ENCODE results near the gene CELF1. TPM values are rescaled to one million over a fixed set of nuclear protein-coding genes. Genes with fewer than 3 reads are reported as not detected.
A peak's percentile ranks its signal among the peaks of the same experiment; 100 is the strongest.
"Not testable (repeated sequence)": the region's sequence is repeated elsewhere in the genome, so short reads cannot be mapped to it uniquely, and the experiment has no call there.

CELF1 gene
- total RNA-seq, 1 experiment from 2014 or later, result 119 TPM

- Histone ChIP-seq H3K4me3 (ENCODE audit: insufficient read depth, low read depth, low read length) (no peak overlapping the region), H3K27me3 (ENCODE audit: control insufficient read depth, insufficient read depth, low read length) (no peaks in the 10 kb centered on the region), H3K36me3 (replicated peaks; ENCODE audit: control insufficient read depth, insufficient read depth, low read length) (no peaks in the 10 kb centered on the region)
- no peak for DNase-seq
Measured at GRCh38 chr11:47538741-47539565, 14.0 kb downstream of the CELF1 start.

- Histone ChIP-seq H3K27me3 (ENCODE audit: control insufficient read depth, insufficient read depth, low read length) (no peaks in the 10 kb centered on the region), H3K4me3 (ENCODE audit: insufficient read depth, low read depth, low read length) (no peak overlapping the region)
- DNase-seq, result no peak
Measured at GRCh38 chr11:47536915-47537314, 16.0 kb downstream of the CELF1 start.

DNA sequence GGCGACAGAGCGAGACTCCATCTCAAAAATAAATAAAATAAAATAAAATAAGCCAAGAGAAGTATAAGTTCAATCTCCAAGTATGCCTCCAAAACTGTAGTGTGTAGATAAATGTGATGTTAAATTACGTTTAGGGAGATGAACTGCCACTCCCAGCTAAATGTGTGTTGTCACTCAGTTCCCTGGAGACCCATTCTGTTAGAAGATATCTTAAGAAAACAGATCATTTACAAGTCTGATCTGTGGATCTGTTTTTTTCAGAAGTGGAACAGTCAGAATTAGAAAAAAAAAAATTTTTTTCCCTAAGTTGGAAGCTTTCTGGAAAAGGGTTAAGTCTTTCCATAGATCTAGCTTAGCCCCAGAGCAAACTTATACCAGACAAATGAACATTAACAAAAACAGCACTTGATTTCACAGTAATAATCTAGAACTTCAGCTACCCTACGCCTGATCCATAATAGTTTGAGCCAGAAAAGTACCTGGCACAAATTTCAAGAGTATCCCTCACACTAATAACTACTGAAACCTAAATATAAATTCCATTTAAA, 18.2 kb downstream of the CELF1 start:
- no peaks in the 10 kb centered on the region for H3K27me3 ChIP-seq (ENCODE audit: control insufficient read depth, insufficient read depth, low read length)
- no peak overlapping the region for H3K4me3 ChIP-seq (ENCODE audit: insufficient read depth, low read depth, low read length)
- no peak for DNase-seq
- H3K36me3 ChIP-seq (replicated peaks; ENCODE audit: control insufficient read depth, insufficient read depth, low read length), result no peaks in the 10 kb centered on the region; the same call in 1 of the 2 replicates

More at GRCh38 chr11:47536915-47537314, 16.0 kb downstream of the CELF1 start:
- no peaks in the 10 kb centered on the region for H3K36me3 ChIP-seq (replicated peaks; ENCODE audit: control insufficient read depth, insufficient read depth, low read length)

DNA sequence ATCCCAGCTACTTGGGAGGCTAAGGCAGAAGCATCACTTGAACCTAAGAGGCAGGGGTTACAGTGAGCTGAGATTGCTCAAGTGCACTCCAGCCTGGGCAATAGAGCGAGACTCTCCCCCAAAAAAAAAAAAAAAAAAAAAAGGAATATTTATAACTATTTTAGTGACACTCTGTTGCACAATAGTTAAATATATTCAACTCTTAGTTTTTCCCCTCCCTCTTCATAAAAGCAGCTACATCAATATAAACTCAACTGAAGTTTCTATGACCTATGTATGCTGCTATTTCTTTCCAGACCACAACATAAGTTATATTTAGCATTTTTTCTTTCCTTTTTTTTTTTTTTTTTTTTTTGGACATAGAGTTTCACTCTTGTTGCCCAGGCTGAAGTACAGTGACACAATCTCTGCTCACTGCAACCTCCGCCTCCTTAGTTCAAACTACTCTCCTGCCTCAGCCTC, 19.2 kb downstream of the CELF1 start:
- H3K27me3 ChIP-seq (ENCODE audit: control insufficient read depth, insufficient read depth, low read length), result no peaks in the 10 kb centered on the region
- DNase-seq, result no peak
- no peak overlapping the region for H3K4me3 ChIP-seq (ENCODE audit: insufficient read depth, low read depth, low read length)
- no peaks in the 10 kb centered on the region; the same call in 1 of the 2 replicates for H3K36me3 ChIP-seq (replicated peaks; ENCODE audit: control insufficient read depth, insufficient read depth, low read length)

DNA sequence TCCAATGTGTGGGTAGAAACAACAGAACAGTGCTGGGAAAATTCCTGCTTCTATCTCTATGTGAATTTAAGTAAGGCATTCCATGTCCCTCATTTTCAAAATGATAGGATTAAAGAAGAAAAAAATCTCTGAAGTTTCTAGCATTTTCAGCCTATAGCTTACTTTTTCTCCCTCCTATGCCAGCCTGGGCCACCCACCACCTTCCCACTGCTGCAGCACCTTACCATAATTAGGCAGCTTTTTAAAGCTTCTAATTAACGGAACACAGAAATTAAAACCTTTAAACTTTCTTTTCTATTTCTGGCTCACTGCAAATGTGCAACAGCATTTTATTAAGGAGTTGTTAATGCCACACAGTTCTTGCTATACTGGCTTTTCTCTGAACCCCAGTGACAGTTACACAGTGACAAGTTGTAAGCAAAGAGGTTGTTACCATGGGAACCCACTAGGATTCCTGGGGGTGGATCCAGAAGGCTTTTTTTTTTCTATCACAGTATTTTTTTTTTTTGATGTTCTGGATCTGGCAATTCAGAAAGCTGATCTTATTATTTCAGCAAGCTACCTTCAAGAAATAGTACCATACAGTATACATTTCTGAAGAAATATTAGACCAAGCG, 20.2 kb downstream of the CELF1 start:
- Histone ChIP-seq H3K36me3 (replicated peaks; ENCODE audit: control insufficient read depth, insufficient read depth, low read length) (no peaks in the 10 kb centered on the region; the same call in 1 of the 2 replicates), H3K4me3 (ENCODE audit: insufficient read depth, low read depth, low read length) (no peak overlapping the region), H3K27me3 (ENCODE audit: control insufficient read depth, insufficient read depth, low read length) (no peaks in the 10 kb centered on the region)
- DNase-seq, result no peak

DNA sequence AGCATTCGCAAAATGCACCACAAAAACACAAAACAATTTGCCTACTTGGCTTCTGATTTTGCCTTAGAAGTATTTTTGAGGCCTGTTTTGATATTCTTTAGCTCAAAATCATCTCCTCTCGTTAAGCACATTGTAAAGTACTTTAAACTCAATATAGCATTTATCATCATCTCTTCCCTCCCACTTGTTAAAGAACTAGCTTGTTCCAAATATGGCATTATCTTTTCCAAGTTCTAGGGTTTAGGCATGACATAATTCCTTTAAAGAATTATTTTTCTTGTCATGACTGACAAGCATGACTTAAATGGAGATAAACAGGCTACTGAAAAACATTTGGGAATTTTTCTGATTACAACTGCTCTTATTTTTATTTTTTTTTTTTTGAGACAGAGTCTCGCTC, 21.3 kb downstream of the CELF1 start:
- H3K4me3 ChIP-seq (ENCODE audit: insufficient read depth, low read depth, low read length), result no peak overlapping the region
- no peak for DNase-seq
- H3K27me3 ChIP-seq (ENCODE audit: control insufficient read depth, insufficient read depth, low read length), result no peaks in the 10 kb centered on the region
- no peaks in the 10 kb centered on the region; the same call in 1 of the 2 replicates for H3K36me3 ChIP-seq (replicated peaks; ENCODE audit: control insufficient read depth, insufficient read depth, low read length)

GRCh38 chr11:47530721-47531120, 22.2 kb downstream of the CELF1 start:
- H3K4me3 ChIP-seq (ENCODE audit: insufficient read depth, low read depth, low read length); H3K36me3 ChIP-seq (replicated peaks; ENCODE audit: control insufficient read depth, insufficient read depth, low read length); DNase-seq; H3K27me3 ChIP-seq (ENCODE audit: control insufficient read depth, insufficient read depth, low read length): not testable (repeated sequence)

- H3K27me3 ChIP-seq (ENCODE audit: control insufficient read depth, insufficient read depth, low read length), result no peaks in the 10 kb centered on the region
- no peaks in the 10 kb centered on the region; the same call in 1 of the 2 replicates for H3K36me3 ChIP-seq (replicated peaks; ENCODE audit: control insufficient read depth, insufficient read depth, low read length)
- H3K4me3 ChIP-seq (ENCODE audit: insufficient read depth, low read depth, low read length), result no peak overlapping the region
- no peak for DNase-seq
Measured at GRCh38 chr11:47529951-47530350, 23.0 kb downstream of the CELF1 start.

DNA sequence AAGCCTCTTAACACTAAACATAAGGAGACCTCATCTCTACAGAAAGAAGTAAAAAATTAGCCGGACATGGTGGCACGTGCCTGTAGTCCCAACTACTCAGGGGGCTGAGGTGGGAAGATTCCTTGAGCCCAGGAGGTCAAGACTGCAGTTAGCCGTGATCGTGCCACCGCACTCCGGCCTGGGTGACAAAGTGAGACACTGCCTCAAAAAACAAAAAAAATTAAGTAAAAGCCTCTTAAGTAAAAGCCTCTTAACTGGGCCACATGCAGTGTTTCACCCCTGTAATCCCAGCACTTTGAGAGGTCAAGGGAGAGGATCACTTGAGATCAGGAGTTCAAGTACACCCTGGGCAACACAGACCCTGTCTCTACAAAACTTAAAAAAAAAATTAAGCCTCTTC, 25.7 kb downstream of the CELF1 start:
- DNase-seq, result no peak
- no peaks in the 10 kb centered on the region; the same call in 1 of the 2 replicates for H3K36me3 ChIP-seq (replicated peaks; ENCODE audit: control insufficient read depth, insufficient read depth, low read length)
- H3K27me3 ChIP-seq (ENCODE audit: control insufficient read depth, insufficient read depth, low read length), result no peaks in the 10 kb centered on the region
- H3K4me3 ChIP-seq (ENCODE audit: insufficient read depth, low read depth, low read length), result no peak overlapping the region

- H3K36me3 ChIP-seq (replicated peaks; ENCODE audit: control insufficient read depth, insufficient read depth, low read length); H3K4me3 ChIP-seq (ENCODE audit: insufficient read depth, low read depth, low read length); DNase-seq; H3K27me3 ChIP-seq (ENCODE audit: control insufficient read depth, insufficient read depth, low read length): not testable (repeated sequence)
Measured at GRCh38 chr11:47526032-47526431, 26.9 kb downstream of the CELF1 start.

DNA sequence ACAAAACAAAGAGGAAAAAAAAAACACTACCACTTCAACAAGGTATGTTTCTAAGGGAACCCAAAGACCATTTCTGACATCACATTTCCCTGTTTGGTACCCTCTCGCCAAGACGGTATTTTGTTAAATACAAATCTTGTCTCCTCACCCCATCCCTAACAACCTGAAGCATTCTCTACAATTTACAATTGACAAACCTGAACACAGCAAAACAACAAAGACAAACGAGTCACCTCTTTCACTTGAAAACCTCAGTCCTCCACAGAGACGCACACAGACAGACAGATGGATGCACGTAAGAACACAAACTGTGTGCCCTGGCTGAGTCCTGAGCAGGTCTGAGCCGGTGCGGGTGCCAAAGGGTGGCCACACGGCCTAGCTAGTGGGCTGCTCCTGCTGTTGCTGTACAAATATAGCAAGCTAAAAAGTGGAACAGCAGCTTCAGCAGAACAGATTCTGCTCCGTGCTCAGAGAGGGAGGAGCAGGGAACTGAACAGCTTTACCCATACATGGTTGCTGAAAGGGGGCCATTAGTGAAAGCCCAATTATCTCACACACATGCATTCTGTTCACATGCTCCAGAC, 28.5 kb downstream of the CELF1 start:
- peak; percentile 12 for DNase-seq
- no peak overlapping the region for H3K4me3 ChIP-seq (ENCODE audit: insufficient read depth, low read depth, low read length)
- H3K36me3 ChIP-seq (replicated peaks; ENCODE audit: control insufficient read depth, insufficient read depth, low read length), result no peaks in the 10 kb centered on the region
- no peaks in the 10 kb centered on the region for H3K27me3 ChIP-seq (ENCODE audit: control insufficient read depth, insufficient read depth, low read length)

DNA sequence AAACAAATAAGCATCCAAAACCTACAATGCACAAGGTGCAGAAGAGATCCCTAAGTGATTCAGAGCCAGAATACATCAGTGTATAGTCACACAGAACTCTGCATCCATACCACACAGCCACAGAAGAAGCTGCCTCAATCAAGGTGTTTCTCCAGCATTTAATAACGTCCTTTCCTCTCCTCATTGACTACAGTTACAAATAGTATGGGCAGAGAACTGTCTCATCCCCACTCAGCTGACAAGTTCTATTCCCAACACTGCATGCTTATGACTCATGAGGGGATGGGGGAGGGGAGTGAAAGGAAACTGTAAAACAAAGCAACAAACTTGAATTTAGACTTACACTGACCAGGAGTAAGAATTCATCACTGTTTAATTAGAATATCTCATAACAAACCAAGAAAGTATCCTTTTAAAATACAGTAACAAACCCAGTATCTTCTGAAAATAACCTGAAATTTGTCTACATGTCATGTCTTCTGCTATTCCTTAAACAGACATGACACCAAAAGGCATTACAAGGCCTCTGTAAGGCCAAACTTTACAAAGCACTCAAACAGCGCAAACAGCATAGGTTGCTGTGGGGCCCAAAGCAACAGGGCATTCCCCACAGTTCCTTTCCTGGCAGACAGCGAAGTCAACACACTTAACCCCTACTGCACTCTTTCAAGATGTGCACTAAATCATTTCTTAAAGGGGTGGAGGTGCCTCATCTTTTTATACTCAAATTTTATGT, 29.3 kb downstream of the CELF1 start:
- Histone ChIP-seq H3K27me3 (ENCODE audit: control insufficient read depth, insufficient read depth, low read length) (no peaks in the 10 kb centered on the region), H3K4me3 (ENCODE audit: insufficient read depth, low read depth, low read length) (no peak overlapping the region), H3K36me3 (replicated peaks; ENCODE audit: control insufficient read depth, insufficient read depth, low read length) (no peaks in the 10 kb centered on the region)
- peak; percentile 39 for DNase-seq

DNA sequence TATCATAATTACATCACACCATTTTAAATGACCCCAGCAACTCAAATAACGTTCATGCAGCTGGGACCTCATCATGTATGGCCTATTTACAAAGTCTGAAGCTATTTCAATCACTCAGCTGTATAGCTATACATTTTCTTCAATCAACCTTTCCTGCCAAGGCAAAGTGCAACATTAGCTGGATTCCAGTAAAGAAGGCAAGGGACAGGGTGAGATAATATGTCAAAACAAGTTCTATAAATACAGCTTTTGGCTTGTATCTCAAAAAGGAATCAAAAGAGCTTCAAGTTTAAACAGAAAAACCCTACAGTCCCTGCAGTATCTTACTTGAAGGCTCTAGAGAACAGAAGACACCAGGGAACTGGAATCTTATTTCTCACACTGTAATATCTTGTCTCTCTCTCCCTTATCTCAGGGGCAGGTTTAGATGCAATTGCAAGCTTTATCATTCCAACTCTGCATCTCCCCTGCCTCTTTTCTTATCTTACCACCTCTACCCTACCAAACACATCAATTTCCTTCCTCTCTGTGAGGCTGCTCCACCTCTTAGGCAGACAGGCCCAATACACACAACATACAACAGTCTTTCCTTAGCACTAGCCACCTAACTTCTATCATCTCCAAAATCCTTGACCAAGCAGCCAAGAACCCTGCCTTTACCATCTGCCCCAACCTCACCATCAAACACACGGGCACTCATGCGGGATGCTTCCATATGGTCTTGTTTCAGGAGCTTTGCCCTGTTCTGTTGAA, 34.5 kb downstream of the CELF1 start:
- Histone ChIP-seq H3K27me3 (ENCODE audit: control insufficient read depth, insufficient read depth, low read length) (no peaks in the 10 kb centered on the region), H3K36me3 (replicated peaks; ENCODE audit: control insufficient read depth, insufficient read depth, low read length) (no peaks in the 10 kb centered on the region), H3K4me3 (ENCODE audit: insufficient read depth, low read depth, low read length) (no peak overlapping the region)
- DNase-seq, result no peak
